Pancreas (tissue), 10 donors: ENCODE measurements around the gene CLDN22. TPM values are rescaled to one million over a fixed set of nuclear protein-coding genes. Genes with fewer than 3 reads are reported as not detected.
"Not testable (repeated sequence)": the region's sequence is repeated elsewhere in the genome, so short reads cannot be mapped to it uniquely, and the experiment has no call there.

Experiments
- ATAC-seq, 4 donors: fragments of 200-7000 bp; cut with Tn5 transposase; one replicate each; pipeline versions ENCODE4 v1.8.0 to v1.9.1; 2020; ENCODE audit warnings: mild to moderate bottlenecking in 4 of 4, moderate library complexity in 4 of 4
- DNase-seq, 6 donors: peaks; one replicate each; pipeline ENCODE4 v3.0.0-alpha.2; 2020
- FAIRE-seq: peaks from 2 replicates; lab custom pipeline; 2012; peaks lifted over from hg19 to GRCh38; lab: Jason Lieb, UNC
- H3K27ac ChIP-seq, 4 donors: fragments of 200-600 bp; sonication (generic); 1 replicate in 3 of 4; 2 replicates in 1 of 4; pipeline versions ENCODE4 v1.5.0 to v1.8.0; 2020
- H3K27me3 ChIP-seq, 4 donors: fragments of 200-600 bp; one replicate each; pipeline ENCODE4 v1.8.0; 2021
- H3K36me3 ChIP-seq, 3 donors: fragments of 200-600 bp; sonication (generic) in 1 of 3; one replicate each; pipeline versions ENCODE4 v1.5.0 to v1.8.0; 2020 to 2021
- H3K4me1 ChIP-seq, 3 donors: fragments of 200-600 bp; one replicate each; pipeline ENCODE4 v1.8.0; 2021
- H3K4me3 ChIP-seq, 4 donors: fragments of 200-600 bp; sonication (generic) in 2 of 4; one replicate each; pipeline versions ENCODE4 v1.5.0 to v1.8.0; 2020 to 2021
- H3K9me3 ChIP-seq, 4 donors: fragments of 200-600 bp; one replicate each; pipeline ENCODE4 v1.8.0; 2021
- WGBS, 2 donors: extraction: QIAGEN DNeasy Blood & Tissue Kit; methylation state at CpG; one replicate each; pipeline ENCODE4 v1.1.7; 2013; 5-methylcytosine and 5-hydroxymethylcytosine counted together
- intact Hi-C, 3 donors: fragments of 100-400 bp; cut with DNase I; formaldehyde crosslinking; loops; one replicate each; pipeline versions ENCODE4 v1.11.1 to v1.14.2; 2022
- polyA plus RNA-seq, 2 donors: library from polyadenylated mRNA; stranded (reverse); fragments of 200-250 nt; gene quantifications; one replicate each; pipeline ENCODE4 v1.2.3, GENCODE V29; 2013
- total RNA-seq, 6 donors: library from RNA; stranded (reverse); fragmentation: NEBNext Ultra II Directional in 4 of 6; extraction: Animal tissue kit (Norgen Biotek cat#: 25700) in 4 of 6; gene quantifications; one replicate each; pipeline versions ENCODE4 v1.2.1 to v1.2.4, GENCODE V29; 2021 to 2023
- TF ChIP-seq, protein P1 (sequence below), 4 donors: fragments of 200-600 bp; sonication (generic) in 3 of 4; IDR thresholded peaks; one replicate each; pipeline versions ENCODE4 v1.5.0 to v1.8.0; 2021; ENCODE audit warnings: antibody characterized with exemption in 4 of 4
- donor health status: healthy with polysubstance abuse.
- donor health status: DM: no; HTN: no; CAD: no; lungs with moderate emphysema.
- donor health status: DM: no; HTN: no; CAD: no.
- donor health status: control.
- donor health status: control.
- donor health status: Bipolar disorder and iron deficiency.
- donor health status: DM: yes; HTN: yes; CAD: no.
- donor health status: DM: no; HTN: no; CAD: no.
- donor health status: DM: no; HTN: no; CAD: no.
- donor health status: DM: yes; HTN: yes; CAD: no.

Gene CLDN22
- total and polyA plus RNA-seq, 8 donors: 0.02 TPM; not detected in 7

DNA sequence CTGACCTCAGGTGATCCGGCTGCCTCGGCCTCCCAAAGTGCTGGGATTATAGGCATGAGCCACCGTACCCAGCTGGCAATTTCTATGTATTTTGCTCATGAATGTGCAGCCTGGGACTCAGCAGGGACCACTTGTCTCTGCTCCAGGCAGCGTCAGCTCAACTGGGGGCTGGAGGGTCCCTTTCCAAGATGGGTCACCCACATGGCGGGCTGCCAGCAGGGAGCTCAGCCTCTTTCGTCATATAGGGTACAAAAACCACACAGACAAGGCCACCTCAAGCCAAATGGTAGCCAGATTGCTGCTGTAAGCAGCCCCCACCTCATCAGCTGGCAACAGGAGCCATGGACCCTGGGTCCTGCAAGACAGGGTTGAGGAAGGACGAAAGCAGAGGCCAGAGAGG, 4.5 kb upstream of the CLDN22 start:
- no peaks in the 10 kb centered on the region for H3K9me3 ChIP-seq
- no peaks in the 10 kb centered on the region for H3K36me3 ChIP-seq
- no peak for ATAC-seq
- no peak for FAIRE-seq
- H3K4me1 ChIP-seq: no peaks in the 10 kb centered on the region
- no peak overlapping the region for H3K27ac ChIP-seq
- H3K4me3 ChIP-seq: no peak overlapping the region
- H3K27me3 ChIP-seq: no peaks in the 10 kb centered on the region
- DNase-seq: peak in 2 of 6 donors; percentile 39 to 53
- intact Hi-C loops: no loop called here
- TF ChIP-seq, protein P1, sequence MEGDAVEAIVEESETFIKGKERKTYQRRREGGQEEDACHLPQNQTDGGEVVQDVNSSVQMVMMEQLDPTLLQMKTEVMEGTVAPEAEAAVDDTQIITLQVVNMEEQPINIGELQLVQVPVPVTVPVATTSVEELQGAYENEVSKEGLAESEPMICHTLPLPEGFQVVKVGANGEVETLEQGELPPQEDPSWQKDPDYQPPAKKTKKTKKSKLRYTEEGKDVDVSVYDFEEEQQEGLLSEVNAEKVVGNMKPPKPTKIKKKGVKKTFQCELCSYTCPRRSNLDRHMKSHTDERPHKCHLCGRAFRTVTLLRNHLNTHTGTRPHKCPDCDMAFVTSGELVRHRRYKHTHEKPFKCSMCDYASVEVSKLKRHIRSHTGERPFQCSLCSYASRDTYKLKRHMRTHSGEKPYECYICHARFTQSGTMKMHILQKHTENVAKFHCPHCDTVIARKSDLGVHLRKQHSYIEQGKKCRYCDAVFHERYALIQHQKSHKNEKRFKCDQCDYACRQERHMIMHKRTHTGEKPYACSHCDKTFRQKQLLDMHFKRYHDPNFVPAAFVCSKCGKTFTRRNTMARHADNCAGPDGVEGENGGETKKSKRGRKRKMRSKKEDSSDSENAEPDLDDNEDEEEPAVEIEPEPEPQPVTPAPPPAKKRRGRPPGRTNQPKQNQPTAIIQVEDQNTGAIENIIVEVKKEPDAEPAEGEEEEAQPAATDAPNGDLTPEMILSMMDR (IDR thresholded peaks at IDR 0.05): no peak
- WGBS, 2 donors: 96 to 97% methylated on average over 7 of the region's 7 CpGs

DNA sequence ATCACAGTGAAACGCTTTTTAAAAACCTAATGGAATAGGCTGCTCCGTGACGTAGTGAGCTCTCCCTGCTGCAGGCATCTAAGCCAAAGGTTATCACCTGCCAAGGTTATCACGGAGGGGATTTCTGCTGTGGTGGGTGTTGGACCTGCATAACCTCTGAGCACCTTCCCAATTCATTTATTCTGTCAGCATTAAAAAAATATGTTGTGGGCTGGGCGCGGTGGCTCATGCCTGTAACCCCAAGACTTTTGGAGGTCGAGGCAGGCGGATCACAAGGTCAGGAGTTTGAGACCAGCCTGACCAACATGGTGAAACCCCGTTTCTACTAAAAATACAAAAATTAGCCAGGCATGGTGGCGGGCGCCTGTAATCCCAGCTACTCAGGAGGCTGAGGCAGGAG, 4.0 kb upstream of the CLDN22 start:
- H3K4me3 ChIP-seq, H3K9me3 ChIP-seq, DNase-seq, H3K27me3 ChIP-seq, H3K27ac ChIP-seq, ATAC-seq, intact Hi-C loops, H3K36me3 ChIP-seq, FAIRE-seq, H3K4me1 ChIP-seq: not testable (repeated sequence)
- 91 to 94% methylated on average over 11 of the region's 11 CpGs for WGBS, 2 donors

DNA sequence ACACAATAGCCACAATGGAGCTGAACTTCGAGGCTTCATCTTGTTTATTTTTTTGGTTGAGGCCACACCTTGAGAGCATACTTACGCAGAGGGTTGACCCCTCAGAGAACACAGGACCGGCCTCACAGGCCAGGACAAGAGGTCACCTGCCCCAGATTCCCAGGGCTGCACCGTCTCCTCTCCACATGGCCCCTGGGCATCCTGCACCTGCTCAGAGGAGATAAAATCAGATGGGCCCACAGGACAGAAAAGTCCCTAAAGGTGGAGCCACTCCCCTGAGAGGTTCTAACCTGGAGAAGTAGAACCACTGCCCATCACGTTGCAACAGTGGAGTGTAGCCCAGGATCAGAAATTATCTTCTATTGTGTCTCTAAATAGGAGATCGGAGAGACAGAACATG, 3.2 kb upstream of the CLDN22 start:
- TF ChIP-seq, protein P1 (IDR thresholded peaks at IDR 0.05): no peak
- DNase-seq (no peak), FAIRE-seq (no peak), ATAC-seq (no peak)
- 87 to 93% methylated on average over 6 of the region's 6 CpGs for WGBS, 2 donors
- Histone ChIP-seq H3K4me3 (no peak overlapping the region), H3K36me3 (no peaks in the 10 kb centered on the region), H3K27me3 (no peaks in the 10 kb centered on the region), H3K9me3 (no peaks in the 10 kb centered on the region), H3K27ac (no peak overlapping the region), H3K4me1 (no peaks in the 10 kb centered on the region)
- intact Hi-C loops: no loop called here

DNA sequence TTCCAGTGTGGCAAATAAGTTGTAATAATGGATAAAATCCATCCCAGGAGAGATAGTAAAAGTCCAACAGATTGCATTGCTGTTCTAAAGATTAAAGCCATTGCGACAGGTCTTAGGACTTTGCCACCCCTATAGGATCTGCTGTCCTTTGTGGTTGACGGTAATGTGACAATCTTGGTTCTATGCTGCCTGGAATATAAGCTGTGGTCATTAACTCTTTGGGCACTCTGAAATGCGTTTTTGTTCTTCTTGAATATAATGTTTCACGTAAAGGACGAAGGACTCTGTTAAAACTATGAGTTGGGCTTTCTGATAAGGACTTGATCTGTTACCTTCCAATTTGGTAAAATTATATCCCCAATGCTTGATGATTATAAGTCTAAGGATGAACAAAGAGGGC, 2.2 kb upstream of the CLDN22 start, which contains the start of gene CLDN24:
TSS of gene CLDN24 (minus strand) at position 101 of the 400 bp plus-strand sequence. CDS start at position 101, 0 bp downstream.
- DNase-seq: no peak
- intact Hi-C loops: no loop called here
- FAIRE-seq: no peak
- Histone ChIP-seq H3K36me3 (no peaks in the 10 kb centered on the region), H3K9me3 (no peaks in the 10 kb centered on the region), H3K27ac (no peak within 1 kb of the TSS), H3K4me1 (no peaks in the 10 kb centered on the region), H3K4me3 (no peak within 1 kb of the TSS), H3K27me3 (no peaks in the 10 kb centered on the region)
- TF ChIP-seq, protein P1 (IDR thresholded peaks at IDR 0.05): no peak
- no peak for ATAC-seq
- 92 to 96% methylated on average over 5 of the region's 5 CpGs for WGBS, 2 donors

DNA sequence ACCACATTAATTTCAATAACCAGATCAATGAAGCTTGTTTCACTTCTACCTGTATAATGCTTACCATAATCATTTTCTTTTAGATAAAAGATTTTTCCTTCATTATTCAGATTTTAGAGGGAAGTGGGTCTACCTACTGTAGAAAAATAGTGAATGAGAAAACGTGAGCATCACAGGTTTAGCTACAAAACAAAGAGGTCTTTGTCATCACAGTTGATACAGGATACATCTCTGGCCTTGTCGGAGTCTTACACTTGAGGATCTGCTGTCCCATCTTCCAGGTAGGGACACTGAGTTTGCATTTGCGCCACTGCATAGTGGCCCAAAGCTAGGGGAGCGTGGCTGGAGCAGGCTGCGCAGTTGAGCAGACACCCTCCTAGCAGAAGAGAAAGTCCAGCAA, 1.4 kb upstream of the CLDN22 start:
- H3K4me1 ChIP-seq: no peaks in the 10 kb centered on the region
- DNase-seq (no peak), ATAC-seq (no peak), FAIRE-seq (no peak)
- intact Hi-C loops: no loop called here
- no peak overlapping the region for H3K4me3 ChIP-seq
- H3K27me3 ChIP-seq: no peaks in the 10 kb centered on the region
- H3K36me3 ChIP-seq: no peaks in the 10 kb centered on the region
- WGBS, 2 donors: 92 to 96% methylated on average over 5 of the region's 5 CpGs
- TF ChIP-seq, protein P1 (IDR thresholded peaks at IDR 0.05): no peak
- no peaks in the 10 kb centered on the region for H3K9me3 ChIP-seq
- H3K27ac ChIP-seq: no peak overlapping the region
